Fibroblast of mammary gland (primary cell): ENCODE measurements around the gene CES1.
"Not testable (repeated sequence)": the region's sequence is repeated elsewhere in the genome, so short reads cannot be mapped to it uniquely, and the experiment has no call there.

ENCODE experiments used
- DNase-seq: peaks from one replicate; pipeline ENCODE4 v3.0.0-alpha.2; 2010; ENCODE audit warnings: low read depth
- H3K4me3 ChIP-seq: 2 replicates; pipeline ENCODE4 v1.5.1; 2011; ENCODE audit warnings: low read depth, mild to moderate bottlenecking, low read length, moderate library complexity; ENCODE audit not compliant: control insufficient read depth
- CTCF ChIP-seq: conservative IDR thresholded peaks from 2 replicates; pipeline ENCODE4 v1.5.1; 2011; ENCODE audit warnings: low read depth, low read length, inconsistent platforms; ENCODE audit not compliant: control insufficient read depth, insufficient read depth

Gene CES1

GRCh38 chr16:55846598-55847346 lies 13.9 kb upstream of the CES1 start:
- no peak overlapping the region for H3K4me3 ChIP-seq
- no peak for TF ChIP-seq CTCF
- no peak for DNase-seq

DNA sequence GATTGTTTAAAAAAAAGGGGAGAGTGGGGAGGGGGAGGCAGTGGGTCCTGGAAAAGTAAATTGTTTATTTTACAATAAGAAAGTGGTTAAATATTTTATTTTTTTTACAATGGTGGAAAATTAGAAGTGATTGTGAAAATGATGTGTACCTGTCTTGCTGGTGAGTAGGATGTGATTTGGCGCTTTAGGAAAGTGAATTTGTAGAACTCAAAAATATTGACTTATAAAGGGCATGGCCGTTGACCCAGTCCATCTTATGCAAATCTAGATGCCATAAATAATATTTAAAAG lies 10.2 kb upstream of the CES1 start:
- TF ChIP-seq CTCF: no peak
- H3K4me3 ChIP-seq: no peak overlapping the region
- no peak for DNase-seq

GRCh38 chr16:55842369-55843104 lies 9.6 kb upstream of the CES1 start:
- H3K4me3 ChIP-seq: no peak overlapping the region
- peak; percentile 70 for TF ChIP-seq CTCF
- DNase-seq: peak; percentile 52

DNA sequence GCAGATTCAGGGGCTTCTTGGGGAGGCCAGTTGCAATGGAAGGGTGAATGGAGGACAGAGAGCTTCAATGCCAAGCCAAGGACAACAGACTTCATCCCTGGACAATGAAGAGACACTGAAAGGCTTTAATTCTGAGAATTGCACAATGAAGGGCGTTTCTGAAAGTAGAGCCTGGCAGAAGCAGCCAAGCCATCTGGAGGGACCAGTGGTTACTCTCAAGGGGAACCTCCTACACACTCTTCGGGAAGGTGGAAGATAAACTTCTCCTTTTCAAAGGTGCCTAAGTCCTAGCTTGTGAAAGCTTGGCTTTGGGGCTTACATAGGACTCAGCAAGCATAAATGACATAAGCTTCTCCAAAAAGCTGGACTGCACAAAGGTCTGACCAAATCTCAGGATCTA lies 6.2 kb upstream of the CES1 start:
- no peak for DNase-seq
- no peak for TF ChIP-seq CTCF
- no peak overlapping the region for H3K4me3 ChIP-seq

- TF ChIP-seq CTCF: no peak
- no peak overlapping the region for H3K4me3 ChIP-seq
- DNase-seq: no peak
Measured at GRCh38 chr16:55836158-55836611, 3.3 kb upstream of the CES1 start.

GRCh38 chr16:55835581-55835980 lies 2.7 kb upstream of the CES1 start:
- H3K4me3 ChIP-seq: no peak overlapping the region
- no peak for TF ChIP-seq CTCF
- DNase-seq: peak; percentile 29

- DNase-seq, H3K4me3 ChIP-seq: not testable (repeated sequence)
Measured at GRCh38 chr16:55835173-55835572, 2.3 kb upstream of the CES1 start.
